Measurements from ENCODE around the gene MRPL40.
A peak's percentile ranks its signal among the peaks of the same experiment; 100 is the strongest.
"Not testable (repeated sequence)": the region's sequence is repeated elsewhere in the genome, so short reads cannot be mapped to it uniquely, and the experiment has no call there.

The MRPL40 gene

DNA sequence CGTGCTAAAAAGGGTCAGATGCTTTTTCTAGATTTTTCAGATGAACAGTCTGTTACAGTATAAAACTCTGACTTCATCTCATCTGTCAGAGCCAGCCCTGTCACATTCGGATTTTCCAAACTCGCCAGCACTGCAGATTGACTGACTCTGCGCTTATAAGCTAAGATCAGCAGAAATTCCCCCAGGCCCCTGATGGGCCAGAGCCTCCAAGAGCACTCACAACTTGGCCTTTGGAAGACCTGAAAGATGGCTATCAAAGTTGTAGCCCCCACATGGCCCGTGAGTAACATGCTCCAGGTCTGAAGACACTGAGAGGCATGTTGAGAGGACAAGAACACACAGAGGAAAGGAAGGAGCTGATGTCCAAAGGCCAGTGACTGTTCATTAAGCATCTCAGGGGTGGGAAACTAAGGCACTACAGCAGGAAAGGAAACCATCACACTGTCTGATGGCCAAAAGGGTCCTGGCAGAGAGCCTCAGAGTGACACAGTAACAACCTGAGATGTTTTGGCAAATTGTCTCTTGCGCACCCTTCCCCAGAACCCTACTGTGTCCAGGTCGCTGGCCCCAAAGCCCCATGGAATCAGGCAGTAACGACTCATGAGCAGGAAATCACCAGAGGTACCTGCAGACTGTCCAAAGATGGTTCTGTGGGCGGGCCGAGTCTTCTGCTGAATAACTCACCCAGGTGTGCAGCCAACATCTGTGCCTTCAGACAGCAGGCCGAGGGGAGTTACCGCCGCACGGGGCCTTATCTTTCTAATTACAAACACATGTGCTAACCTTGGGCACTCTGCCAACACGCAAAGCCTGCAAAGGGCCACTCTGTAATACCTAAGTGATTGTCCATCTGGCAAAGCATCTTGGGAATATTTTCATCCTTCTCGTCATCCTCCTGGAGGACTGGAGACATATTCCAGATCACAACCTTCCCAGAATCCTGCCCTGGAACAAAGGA is 24.4 kb upstream of the MRPL40 start:
- no peak for DNase-seq

DNA sequence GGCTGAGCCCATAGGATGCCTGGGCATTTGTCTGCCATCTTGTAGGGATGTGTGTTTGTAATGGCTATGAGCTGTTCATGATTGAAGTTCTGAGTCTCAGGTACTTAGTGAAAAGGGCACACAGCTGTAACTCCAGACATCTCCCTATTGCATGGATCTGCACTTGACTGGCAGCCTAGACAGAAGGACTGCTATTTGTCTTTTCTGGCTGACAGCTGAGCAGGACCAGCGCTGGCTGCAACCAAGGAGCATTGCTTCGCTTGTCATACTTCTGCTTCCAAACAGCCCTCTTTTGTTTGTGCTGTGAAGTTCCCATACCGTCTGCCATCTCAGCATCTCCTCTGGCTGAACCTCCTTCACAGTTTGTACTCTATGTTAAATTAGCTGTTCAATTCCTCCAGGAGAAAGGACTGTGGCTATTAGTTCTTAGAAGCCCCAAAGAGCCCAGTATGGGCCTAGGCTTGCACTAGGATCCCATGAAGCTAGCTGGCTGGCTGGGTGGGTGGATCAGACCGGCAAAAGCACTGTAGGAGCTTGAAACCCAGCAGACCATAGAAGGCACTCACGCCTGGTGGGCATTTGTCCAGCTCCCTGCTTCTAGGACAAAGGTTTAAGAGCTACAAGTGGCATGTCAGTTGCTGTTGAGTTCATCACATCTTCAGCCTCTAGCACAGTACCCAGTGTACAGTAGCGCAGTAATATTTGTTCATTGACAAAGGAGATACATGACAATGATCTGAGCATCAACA is 21.2 kb upstream of the MRPL40 start:
- DNase-seq, result no peak

DNA sequence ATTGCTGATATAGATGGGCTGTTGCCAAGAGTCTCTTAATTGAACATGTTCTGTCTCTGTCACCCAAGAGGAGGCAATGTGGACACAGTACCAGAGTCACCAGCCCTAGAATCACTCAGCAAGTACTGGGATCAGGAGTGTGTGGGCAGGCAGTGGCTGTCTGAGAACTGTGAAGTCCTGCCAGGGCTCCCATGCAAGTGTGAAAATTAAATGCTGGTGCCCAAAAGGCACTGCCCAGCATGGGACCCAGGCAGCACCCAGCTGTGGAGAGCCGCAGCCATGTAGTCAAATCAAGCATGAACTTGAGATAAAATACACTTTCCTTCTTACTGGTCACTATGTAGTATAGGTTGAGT is 20.7 kb upstream of the MRPL40 start:
- DNase-seq, result no peak

GRCh38 chr22:19412478-19412877 is 19.9 kb upstream of the MRPL40 start:
- DNase-seq, result no peak

GRCh38 chr22:19412923-19413322 is 19.4 kb upstream of the MRPL40 start:
- no peak for DNase-seq

GRCh38 chr22:19419086-19419463 is 13.3 kb upstream of the MRPL40 start:
- no peak for DNase-seq

GRCh38 chr22:19419464-19420178 is 12.7 kb upstream of the MRPL40 start:
- DNase-seq, result peak; percentile 54

- DNase-seq, result no peak
Observed at GRCh38 chr22:19420321-19420720, 12.0 kb upstream of the MRPL40 start.

DNA sequence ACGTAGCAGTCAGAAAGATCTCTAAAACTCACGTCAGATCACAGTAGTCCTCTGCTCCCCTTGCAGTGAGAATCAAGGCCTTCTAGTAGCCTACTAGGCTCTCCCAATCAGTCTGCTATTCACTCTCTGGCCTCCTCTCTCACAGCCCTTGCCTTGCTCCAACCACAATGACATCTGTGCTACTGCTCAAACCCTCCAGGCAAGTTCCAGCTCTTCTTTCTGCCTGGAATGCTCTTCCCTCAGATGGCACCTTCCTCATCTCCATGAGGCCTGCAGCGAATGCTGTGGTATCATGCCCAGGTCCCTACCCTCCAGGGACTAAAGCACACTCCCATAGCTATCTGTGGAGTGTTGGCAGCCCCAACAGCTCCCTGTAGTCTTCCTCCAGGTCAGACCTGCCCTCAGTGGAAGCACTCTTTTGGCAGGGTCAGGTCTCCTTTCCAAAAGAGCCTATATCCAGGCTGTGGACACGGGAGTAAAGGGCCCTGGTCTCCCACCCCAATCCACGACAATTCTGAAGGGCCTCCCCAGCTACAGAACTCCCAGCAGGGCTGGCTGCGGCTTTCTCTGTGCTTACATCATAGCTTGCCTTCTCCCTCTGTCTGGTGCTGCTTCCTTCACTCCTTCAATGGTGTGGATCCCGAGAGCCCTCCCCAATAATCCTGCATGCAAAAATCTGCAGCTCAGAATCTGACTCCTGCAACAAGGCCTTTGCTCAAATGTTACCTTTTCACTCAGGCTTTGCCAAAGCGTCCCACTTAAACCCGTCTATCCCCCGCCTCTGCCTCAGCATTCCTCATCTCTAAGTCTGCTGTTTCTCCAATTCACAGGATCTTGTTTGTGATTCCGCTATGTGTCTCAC is 9.7 kb upstream of the MRPL40 start:
- DNase-seq, result no peak

DNA sequence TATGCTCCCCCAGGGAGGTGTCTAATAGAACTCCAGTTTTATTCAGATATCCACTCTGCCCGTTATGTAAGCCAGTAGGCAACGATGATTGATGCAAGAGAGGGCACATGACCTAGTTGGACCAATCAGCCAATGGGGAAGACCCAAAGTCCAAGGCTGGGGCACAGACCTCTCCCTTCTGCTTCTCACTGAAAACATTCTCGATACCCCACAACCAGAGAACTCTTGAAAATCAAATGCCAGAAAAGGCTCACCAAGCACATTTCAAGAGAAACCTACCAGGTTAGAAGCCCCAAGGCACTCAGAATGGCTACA is 8.2 kb upstream of the MRPL40 start:
- no peak for DNase-seq

- peak; percentile 57 for DNase-seq
Observed at GRCh38 chr22:19429950-19430889, 2.1 kb upstream of the MRPL40 start.

GRCh38 chr22:19430890-19431541 is 1.3 kb upstream of the MRPL40 start:
- DNase-seq, result peak; percentile 23

GRCh38 chr22:19431649-19432132 is 654 bp upstream of the MRPL40 start, which contains the start of gene HIRA:
Gene HIRA (minus strand): TSS chr22:19431733. CDS start chr22:19431476, 257 bp downstream.
- peak; percentile 86 for DNase-seq

- no peak for DNase-seq
Observed at GRCh38 chr22:19434401-19434800, 2.1 kb downstream of the MRPL40 start.

DNA sequence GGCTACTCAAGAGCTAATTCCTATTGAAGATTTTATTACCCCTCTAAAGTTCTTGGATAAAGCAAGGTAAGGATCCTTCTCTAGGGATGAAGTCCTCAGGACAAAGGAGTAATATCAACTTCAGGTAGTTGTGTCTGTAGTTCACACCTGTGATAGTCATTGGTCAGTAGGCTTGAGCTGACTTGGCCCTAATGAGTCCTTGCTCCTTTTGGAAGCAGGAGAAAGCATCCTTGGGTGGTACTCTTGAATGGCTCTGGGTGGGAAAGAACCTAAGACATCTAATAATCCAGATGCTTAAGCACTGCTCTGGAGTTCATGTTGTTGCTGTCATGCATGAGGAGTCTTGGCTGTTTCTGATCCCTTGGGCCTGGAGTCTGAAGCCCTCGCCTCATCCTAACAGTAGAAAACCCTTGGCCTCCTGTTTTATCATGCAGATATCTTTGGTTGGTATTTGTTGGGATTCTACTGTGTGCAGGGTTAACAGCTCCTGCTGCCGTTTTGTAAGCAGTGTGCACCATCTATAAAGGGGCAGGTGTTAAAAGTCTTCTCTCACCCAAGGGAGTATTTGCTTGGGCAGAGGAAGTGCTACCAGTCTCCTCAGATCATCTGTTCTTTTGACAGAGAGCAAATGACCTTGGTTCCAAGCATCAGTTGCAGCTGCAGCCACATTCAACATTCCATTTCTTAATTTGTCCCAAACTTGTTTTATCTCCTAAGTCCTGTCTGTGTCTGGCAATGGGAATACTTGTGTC is 2.7 kb downstream of the MRPL40 start:
- no peak for DNase-seq

DNA sequence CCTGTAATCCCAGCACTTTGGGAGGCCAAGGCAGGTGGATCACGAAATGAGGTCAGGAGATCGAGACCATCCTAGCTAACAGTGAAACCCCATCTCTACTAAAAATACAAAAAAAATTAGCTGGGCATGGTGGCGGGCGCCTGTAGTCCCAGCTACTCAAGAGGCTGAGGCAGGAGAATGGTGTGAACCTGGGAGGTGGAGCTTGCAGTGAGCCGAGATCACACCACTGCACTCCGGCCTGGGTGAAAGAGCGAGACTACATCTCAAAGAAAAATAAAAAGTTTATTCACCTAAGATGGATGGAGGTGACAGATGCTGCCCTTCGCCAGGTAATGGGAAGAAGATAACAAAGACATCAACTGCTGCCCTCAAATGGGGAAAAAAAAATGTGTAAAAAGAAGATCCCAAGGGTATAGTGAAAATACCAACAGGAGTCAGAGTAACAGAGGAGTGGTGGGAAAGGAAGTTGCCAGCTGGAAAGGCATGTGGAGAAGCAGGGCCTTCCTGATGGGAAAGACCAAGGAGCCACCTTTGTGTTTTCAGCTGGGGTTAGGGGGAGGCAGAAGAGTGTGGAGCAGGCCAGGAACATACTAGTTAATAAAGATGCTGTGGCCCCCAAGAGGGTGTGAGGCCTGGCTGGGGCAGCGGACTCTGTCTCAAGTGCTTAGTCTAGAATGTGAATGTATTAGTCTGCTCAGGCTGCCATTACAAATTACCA is 4.3 kb downstream of the MRPL40 start:
- DNase-seq, result not testable (repeated sequence)

DNA sequence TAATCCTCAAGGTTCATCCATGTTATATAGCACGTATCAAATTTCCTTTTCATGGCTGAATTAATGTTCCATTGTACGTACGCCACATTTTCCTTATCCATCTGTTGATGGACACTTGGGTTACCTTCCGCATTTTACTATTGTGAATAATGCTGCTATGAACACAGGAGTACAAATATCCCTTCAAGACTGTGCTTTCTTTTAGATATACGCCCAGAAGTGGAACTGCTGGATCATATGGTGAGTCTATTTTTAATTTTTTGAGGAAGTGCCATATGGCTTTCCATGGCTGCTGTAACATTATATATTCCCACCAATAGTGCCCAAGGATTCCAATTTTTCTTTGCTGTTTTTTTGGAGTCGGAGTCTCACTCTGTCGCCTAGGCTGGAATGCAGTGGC is 6.0 kb downstream of the MRPL40 start:
- no peak for DNase-seq

DNA sequence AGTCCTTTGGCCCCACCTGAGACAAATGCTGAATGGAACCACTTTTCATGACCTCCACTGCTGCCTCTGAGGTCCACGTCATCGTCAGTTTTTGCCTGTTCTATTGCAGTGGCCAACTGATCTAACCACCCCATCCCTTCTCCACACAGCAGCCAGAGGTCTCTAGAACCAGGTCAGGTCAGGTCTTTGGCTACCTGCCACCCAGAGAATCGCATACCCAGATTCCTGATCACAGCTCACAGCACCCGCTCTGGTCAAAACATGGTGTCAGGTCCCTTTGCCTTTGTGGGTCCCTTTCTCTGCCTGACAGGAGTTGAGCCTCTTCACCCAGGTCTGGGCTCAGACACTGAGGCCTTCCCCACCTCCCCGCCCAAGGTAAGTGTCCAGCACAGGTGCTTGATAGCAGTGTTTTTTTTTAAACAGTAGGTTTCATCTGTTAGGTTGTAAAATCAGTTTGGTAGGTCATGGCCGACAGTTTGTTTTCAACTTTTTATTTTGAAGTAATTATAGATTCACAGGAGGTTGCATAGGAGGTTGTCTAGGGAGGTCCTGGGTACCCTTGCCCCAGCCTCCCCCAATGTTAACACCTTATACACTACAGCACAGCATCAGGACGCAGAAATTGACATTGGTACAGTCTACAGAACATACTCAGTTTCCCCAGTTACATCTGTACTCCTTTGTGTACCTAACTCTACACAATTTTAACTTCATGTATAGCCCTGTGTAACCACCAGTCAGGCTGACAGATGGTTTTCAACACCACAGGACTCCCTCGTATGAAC is 8.3 kb downstream of the MRPL40 start:
- no peak for DNase-seq
